PFSK-1 (cell line): Measurements from ENCODE around the gene CCL19.

Source experiments
- POLR2AphosphoS5 ChIP-seq: IDR thresholded peaks from 2 replicates; pipeline ENCODE4 v1.6.1; 2012; ENCODE audit warnings: low read depth, mild to moderate bottlenecking, control low read depth, low read length, moderate library complexity
- SIN3A ChIP-seq: IDR thresholded peaks from 2 replicates; pipeline ENCODE4 v1.6.1; 2012; ENCODE audit warnings: mild to moderate bottlenecking, low read length, moderate library complexity, borderline replicate concordance; ENCODE audit not compliant: insufficient read depth
- TF ChIP-seq, protein P1 (sequence below), 2 experiments: IDR thresholded peaks; 2 replicates each; pipeline versions ENCODE4 v1.6.1 to v1.8.0; 2011 to 2012; ENCODE audit warnings: low read depth in 2 of 2, low read length in 2 of 2, control low read depth in 1 of 2, inconsistent platforms in 1 of 2, mild to moderate bottlenecking in 1 of 2, moderate library complexity in 1 of 2; ENCODE audit not compliant: insufficient read depth in 1 of 2

DNA sequence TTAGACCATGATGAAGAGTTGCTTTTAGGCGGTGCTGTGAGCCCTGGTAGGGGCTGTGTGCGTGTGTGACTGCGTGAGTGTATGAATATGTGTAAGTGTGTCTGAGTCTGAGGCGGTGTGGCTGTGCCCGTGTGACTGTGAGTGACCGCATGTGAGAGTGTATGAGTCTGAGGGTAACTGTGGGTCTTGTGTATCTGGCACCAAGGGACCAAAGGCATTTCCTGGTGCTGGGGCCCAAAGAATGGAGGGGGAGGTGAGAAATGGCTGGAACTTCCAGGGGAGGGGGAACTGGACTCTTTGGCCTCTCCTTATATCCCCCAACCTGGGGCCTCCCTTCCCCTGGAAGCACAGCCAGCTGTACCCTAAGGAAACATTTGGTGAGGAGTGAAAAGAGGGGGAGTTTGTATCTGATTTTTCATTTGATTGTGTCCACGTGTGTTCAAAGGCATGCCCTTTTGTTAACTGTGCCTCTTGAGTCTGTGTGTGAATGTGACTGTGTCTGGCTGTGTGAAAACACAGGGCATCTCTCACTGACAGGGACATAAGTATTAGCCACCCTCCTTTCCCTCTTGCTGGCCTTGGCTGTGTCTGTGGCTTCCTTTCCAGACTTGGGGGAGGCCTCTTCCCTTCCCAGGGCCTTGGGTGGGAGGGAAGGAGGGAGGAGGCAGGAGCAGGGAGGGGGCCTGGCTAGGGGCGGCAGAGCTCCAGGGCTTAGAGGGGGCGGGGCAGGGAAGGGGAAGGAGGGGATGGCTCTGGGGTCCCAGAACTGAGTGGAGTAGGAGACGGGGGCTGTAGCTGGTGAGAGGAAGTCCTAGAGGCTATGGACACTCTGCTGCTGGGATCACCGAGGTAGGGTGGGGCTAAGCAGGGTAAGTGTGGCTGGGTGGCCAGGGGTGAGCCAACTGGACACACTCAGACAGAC lies 37.7 kb downstream of the CCL19 start:
- TF ChIP-seq POLR2AphosphoS5 (no peak), SIN3A (no peak)
- TF ChIP-seq, protein P1, sequence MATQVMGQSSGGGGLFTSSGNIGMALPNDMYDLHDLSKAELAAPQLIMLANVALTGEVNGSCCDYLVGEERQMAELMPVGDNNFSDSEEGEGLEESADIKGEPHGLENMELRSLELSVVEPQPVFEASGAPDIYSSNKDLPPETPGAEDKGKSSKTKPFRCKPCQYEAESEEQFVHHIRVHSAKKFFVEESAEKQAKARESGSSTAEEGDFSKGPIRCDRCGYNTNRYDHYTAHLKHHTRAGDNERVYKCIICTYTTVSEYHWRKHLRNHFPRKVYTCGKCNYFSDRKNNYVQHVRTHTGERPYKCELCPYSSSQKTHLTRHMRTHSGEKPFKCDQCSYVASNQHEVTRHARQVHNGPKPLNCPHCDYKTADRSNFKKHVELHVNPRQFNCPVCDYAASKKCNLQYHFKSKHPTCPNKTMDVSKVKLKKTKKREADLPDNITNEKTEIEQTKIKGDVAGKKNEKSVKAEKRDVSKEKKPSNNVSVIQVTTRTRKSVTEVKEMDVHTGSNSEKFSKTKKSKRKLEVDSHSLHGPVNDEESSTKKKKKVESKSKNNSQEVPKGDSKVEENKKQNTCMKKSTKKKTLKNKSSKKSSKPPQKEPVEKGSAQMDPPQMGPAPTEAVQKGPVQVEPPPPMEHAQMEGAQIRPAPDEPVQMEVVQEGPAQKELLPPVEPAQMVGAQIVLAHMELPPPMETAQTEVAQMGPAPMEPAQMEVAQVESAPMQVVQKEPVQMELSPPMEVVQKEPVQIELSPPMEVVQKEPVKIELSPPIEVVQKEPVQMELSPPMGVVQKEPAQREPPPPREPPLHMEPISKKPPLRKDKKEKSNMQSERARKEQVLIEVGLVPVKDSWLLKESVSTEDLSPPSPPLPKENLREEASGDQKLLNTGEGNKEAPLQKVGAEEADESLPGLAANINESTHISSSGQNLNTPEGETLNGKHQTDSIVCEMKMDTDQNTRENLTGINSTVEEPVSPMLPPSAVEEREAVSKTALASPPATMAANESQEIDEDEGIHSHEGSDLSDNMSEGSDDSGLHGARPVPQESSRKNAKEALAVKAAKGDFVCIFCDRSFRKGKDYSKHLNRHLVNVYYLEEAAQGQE (IDR thresholded peaks at IDR 0.05; ENCODE audit: insufficient read depth in 1 of 2, low read depth in 2 of 2, low read length in 2 of 2), result no peak
